Upper lobe of left lung (tissue), 6 donors: ENCODE measurements around the gene IGSF9. TPM values are rescaled to one million over a fixed set of nuclear protein-coding genes. Genes with fewer than 3 reads are reported as not detected.

Experiments
- ATAC-seq, 2 donors: fragments of 200-7000 bp; cut with Tn5 transposase; one replicate each; pipeline ENCODE4 v1.9.1; 2022; ENCODE audit warnings: mild to moderate bottlenecking in 2 of 2, moderate library complexity in 2 of 2; ENCODE audit not compliant: low FRiP score in 2 of 2
- DNase-seq, 2 donors: peaks; one replicate each; pipeline ENCODE4 v3.0.0-alpha.2; 2019 to 2020
- H3K27ac ChIP-seq, 4 donors: fragments of 200-600 bp; sonication (generic); one replicate each; pipeline ENCODE4 v1.5.1; 2016 to 2019
- H3K27me3 ChIP-seq, 4 donors: fragments of 200-600 bp; sonication (generic); one replicate each; pipeline ENCODE4 v1.5.1; 2017 to 2019
- H3K36me3 ChIP-seq, 4 donors: fragments of 200-600 bp; sonication (generic); one replicate each; pipeline ENCODE4 v1.5.1; 2016 to 2019
- H3K4me1 ChIP-seq, 4 donors: fragments of 200-600 bp; sonication (generic); one replicate each; pipeline ENCODE4 v1.5.1; 2018 to 2019
- H3K4me3 ChIP-seq, 4 donors: fragments of 200-600 bp; sonication (generic); one replicate each; pipeline ENCODE4 v1.5.1; 2017 to 2019; ENCODE audit warnings: mild to moderate bottlenecking in 2 of 4, moderate library complexity in 1 of 4
- H3K9me3 ChIP-seq, 4 donors: fragments of 200-600 bp; sonication (generic); one replicate each; pipeline ENCODE4 v1.5.1; 2018 to 2019
- EP300 ChIP-seq, 4 donors: sonication (generic); formaldehyde crosslinking; IDR thresholded peaks; one replicate each; pipeline ENCODE4 v1.5.1; 2017; ENCODE audit warnings: antibody characterized with exemption in 4 of 4, control low read depth in 2 of 4
- POLR2A ChIP-seq, 4 donors: fragments of 450-650 bp; IDR thresholded peaks; one replicate each; pipeline ENCODE4 v1.5.1; 2016 to 2017; ENCODE audit warnings: antibody characterized with exemption in 4 of 4, mild to moderate bottlenecking in 2 of 4
- POLR2AphosphoS5 ChIP-seq, 2 donors: sonication (generic); formaldehyde crosslinking; IDR thresholded peaks; one replicate each; pipeline ENCODE4 v1.5.1; 2017; ENCODE audit warnings: antibody characterized with exemption in 2 of 2
- WGBS, 2 donors: methylation state at CpG; one replicate each; pipeline ENCODE4 v1.1.5; 2017 to 2018; 5-methylcytosine and 5-hydroxymethylcytosine counted together
- total RNA-seq, 6 donors: library from RNA; depleted of rRNA in 4 of 6; stranded (reverse); fragments of >200 nt in 4 of 6; gene quantifications; one replicate each; pipeline versions ENCODE4 v1.1.0 to v1.2.1, GENCODE V29; 2016 to 2021
- TF ChIP-seq, protein P1 (sequence below), 6 experiments: fragments of 450-650 bp in 4 of 6; fragments of 200-600 bp in 2 of 6; sonication (generic) in 2 of 6; IDR thresholded peaks; one replicate each; pipeline ENCODE4 v1.5.1; 2016 to 2019; ENCODE audit warnings: antibody characterized with exemption in 6 of 6
- donor health status: DM: no; HTN: no; CAD: no; lungs with moderate emphysema.
- donor health status: DM: no; HTN: yes; CAD: no; lungs with severe emphysema.

Gene IGSF9
- total RNA-seq, 6 donors from 2014 or later, result 0.55 to 2.3 (median 1.5) TPM

DNA sequence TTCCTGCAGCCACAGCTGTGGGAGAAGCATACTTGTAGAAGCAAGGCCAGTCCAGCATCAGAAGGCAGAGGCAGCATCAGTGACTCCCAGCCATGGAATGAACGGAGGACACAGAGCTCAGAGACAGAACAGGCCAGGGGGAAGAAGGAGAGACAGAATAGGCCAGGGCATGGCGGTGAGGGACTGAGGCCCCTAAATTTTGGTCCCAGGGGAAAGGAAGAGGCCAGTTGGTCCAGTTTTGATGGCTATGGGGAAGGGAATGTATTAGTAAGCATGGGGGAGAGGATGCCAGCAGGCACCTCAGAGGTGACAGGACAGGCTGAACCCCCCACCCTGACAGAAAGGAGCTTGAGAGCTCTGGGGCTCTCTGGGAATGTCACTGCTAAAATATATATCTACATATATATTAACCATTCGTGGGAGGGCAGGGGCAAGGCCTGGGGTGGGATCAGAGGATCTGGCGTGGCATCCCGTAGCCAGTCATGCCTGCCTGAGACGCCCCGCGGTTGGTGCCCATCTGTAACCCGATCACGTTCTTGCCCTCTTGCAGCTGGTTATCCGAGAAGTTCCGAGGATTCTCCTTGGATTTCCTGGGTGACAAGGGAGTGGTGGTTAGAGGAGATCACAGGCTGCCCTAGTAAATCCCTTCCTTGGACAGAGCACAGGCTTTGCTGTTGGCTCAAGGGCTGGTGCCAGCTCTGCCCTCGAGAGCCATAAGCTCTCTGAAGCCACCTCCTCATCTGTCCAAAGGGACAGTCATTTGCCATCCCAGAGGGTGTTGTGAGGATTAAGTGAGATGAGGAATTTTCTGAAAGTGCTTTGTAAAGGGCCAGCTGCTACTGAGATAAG is 26.8 kb downstream of the IGSF9 start:
- ATAC-seq (no peak), DNase-seq (no peak)
- Histone ChIP-seq H3K27ac (peak overlapping the region in 3 of 4 donors; percentile 81 to 99 (median 97)), H3K9me3 (no peaks in the 10 kb centered on the region), H3K4me3 (no peak overlapping the region), H3K4me1 (peaks cover 70 to 95% (median 92%) of the 10 kb centered on the region in 4 donors), H3K36me3 (peaks cover 21 to 58% (median 49%) of the 10 kb centered on the region in 4 donors), H3K27me3 (no peaks in the 10 kb centered on the region)
- 89 to 90% methylated on average over 9 to 13 of the region's 13 CpGs for WGBS, 2 donors
- TF ChIP-seq, protein P1, sequence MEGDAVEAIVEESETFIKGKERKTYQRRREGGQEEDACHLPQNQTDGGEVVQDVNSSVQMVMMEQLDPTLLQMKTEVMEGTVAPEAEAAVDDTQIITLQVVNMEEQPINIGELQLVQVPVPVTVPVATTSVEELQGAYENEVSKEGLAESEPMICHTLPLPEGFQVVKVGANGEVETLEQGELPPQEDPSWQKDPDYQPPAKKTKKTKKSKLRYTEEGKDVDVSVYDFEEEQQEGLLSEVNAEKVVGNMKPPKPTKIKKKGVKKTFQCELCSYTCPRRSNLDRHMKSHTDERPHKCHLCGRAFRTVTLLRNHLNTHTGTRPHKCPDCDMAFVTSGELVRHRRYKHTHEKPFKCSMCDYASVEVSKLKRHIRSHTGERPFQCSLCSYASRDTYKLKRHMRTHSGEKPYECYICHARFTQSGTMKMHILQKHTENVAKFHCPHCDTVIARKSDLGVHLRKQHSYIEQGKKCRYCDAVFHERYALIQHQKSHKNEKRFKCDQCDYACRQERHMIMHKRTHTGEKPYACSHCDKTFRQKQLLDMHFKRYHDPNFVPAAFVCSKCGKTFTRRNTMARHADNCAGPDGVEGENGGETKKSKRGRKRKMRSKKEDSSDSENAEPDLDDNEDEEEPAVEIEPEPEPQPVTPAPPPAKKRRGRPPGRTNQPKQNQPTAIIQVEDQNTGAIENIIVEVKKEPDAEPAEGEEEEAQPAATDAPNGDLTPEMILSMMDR (IDR thresholded peaks at IDR 0.05), result no peak
- TF ChIP-seq POLR2AphosphoS5 (IDR thresholded peaks at IDR 0.05) (no peak), POLR2A (IDR thresholded peaks at IDR 0.05) (no peak), EP300 (IDR thresholded peaks at IDR 0.05) (no peak)

DNA sequence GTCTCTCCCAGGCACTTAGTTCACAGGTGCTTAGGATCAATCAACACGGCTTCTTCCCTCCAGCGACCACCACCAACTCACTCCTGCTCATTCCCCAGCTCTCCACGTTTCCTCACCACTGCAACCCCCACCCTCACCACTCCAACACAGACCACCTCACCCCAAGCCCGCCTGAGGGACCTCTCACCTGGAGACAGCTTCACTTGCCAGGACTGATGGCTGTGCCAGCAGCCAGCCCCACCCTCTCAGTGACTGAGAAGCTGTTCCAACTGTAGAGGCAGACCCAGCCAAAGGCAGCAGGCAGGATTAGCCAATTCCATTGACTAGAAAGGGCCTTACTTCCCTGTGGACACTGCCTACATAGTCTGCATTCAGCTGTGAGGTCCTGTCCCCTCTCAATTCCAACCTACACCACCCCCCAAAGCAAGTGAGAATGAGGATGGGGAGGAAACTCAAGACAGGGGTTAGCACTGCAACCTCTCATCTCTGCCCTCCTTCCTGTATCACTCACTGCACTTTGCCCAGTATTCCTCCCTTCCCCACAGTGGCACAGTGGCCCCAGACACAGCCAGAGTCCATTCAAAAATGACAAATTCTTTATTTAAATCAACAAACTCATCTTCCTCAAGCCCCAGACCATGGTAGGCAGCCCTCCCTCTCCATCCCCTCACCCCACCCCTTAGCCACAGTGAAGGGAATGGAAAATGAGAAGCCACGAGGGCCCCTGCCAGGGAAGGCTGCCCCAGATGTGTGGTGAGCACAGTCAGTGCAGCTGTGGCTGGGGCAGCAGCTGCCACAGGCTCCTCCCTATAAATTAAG is 27.7 kb downstream of the IGSF9 start:
- Histone ChIP-seq H3K36me3 (peaks cover 21 to 58% (median 49%) of the 10 kb centered on the region in 4 donors), H3K9me3 (no peaks in the 10 kb centered on the region), H3K4me3 (no peak overlapping the region), H3K27me3 (no peaks in the 10 kb centered on the region), H3K27ac (peak overlapping the region in 3 of 4 donors; percentile 14 to 97 (median 81)), H3K4me1 (peaks cover 70 to 96% (median 93%) of the 10 kb centered on the region in 4 donors)
- WGBS, 2 donors, result 58 to 59% methylated on average over 5 of the region's 5 CpGs
- no peak for TF ChIP-seq POLR2AphosphoS5 (IDR thresholded peaks at IDR 0.05)
- TF ChIP-seq EP300 (IDR thresholded peaks at IDR 0.05), result no peak
- TF ChIP-seq, protein P1 (IDR thresholded peaks at IDR 0.05), result no peak
- TF ChIP-seq POLR2A (IDR thresholded peaks at IDR 0.05), result no peak
- ATAC-seq (no peak), DNase-seq (no peak)

GRCh38 chr1:159916242-159917051 is 29.0 kb downstream of the IGSF9 start:
- DNase-seq, result no peak
- ATAC-seq, result peak in 1 of 2 donors; percentile 25
- Histone ChIP-seq H3K4me3 (no peak overlapping the region), H3K9me3 (no peaks in the 10 kb centered on the region), H3K4me1 (peaks cover 61 to 96% (median 92%) of the 10 kb centered on the region in 4 donors), H3K27ac (peak overlapping the region; percentile 56 to 97 (median 72)), H3K27me3 (no peaks in the 10 kb centered on the region), H3K36me3 (peaks cover 21 to 56% (median 48%) of the 10 kb centered on the region in 4 donors)
- 58 to 63% methylated on average over 9 of the region's 9 CpGs for WGBS, 2 donors
- TF ChIP-seq POLR2AphosphoS5 (IDR thresholded peaks at IDR 0.05) (no peak), EP300 (IDR thresholded peaks at IDR 0.05) (no peak)

- Histone ChIP-seq H3K36me3 (peaks cover 21 to 55% (median 44%) of the 10 kb centered on the region in 4 donors), H3K27me3 (no peaks in the 10 kb centered on the region), H3K9me3 (no peaks in the 10 kb centered on the region), H3K4me3 (no peak overlapping the region), H3K27ac (peak overlapping the region; percentile 56 to 97 (median 75)), H3K4me1 (peaks cover 60 to 96% (median 92%) of the 10 kb centered on the region in 4 donors)
- TF ChIP-seq POLR2AphosphoS5 (IDR thresholded peaks at IDR 0.05) (no peak), POLR2A (IDR thresholded peaks at IDR 0.05) (no peak), EP300 (IDR thresholded peaks at IDR 0.05) (no peak)
- TF ChIP-seq, protein P1 (IDR thresholded peaks at IDR 0.05), result no peak
- 52 to 63% methylated on average over 5 of the region's 5 CpGs for WGBS, 2 donors
- DNase-seq, result no peak
- ATAC-seq, result no peak
Measured at GRCh38 chr1:159915571-159916241, 29.7 kb downstream of the IGSF9 start.
